IMR-90 (cell line): ENCODE data around the gene ZBTB8A. TPM values are rescaled to one million over a fixed set of nuclear protein-coding genes. Genes with fewer than 3 reads are reported as not detected.

Source experiments
- ATAC-seq: fragments of 200-7000 bp; cut with Tn5 transposase; 2 replicates; pipeline ENCODE4 v1.9.1; 2020; ENCODE audit warnings: low read depth, mild to moderate bottlenecking, moderate library complexity
- BruUV-seq: library from RNA; stranded (reverse); fragments of 400-500 nt; replicated peaks from 2 replicates; lab custom pipeline; 2021; lab: Mats Ljungman, UMichigan
- CTCF ChIA-PET: fragments of 300-600 bp; formaldehyde crosslinking; extraction: SDS; loops from one replicate; lab custom pipeline; 2021; ENCODE audit warnings: antibody characterized with exemption; lab: Yijun Ruan, JAX
- POLR2A ChIA-PET: fragments of 300-600 bp; sonication (Branson Sonifier 250); formaldehyde crosslinking; loops from one replicate; lab custom pipeline; 2022; ENCODE audit warnings: antibody characterized with exemption; ENCODE audit not compliant: unreplicated experiment; lab: Charles Lee
- DNase-seq: peaks from one replicate; pipeline ENCODE4 v3.0.0; 2013
- H2AFZ ChIP-seq: replicated peaks from 2 replicates; pipeline ENCODE3; 2013; ENCODE audit warnings: low read length, mild to moderate bottlenecking; ENCODE audit not compliant: poor library complexity
- H2AK5ac ChIP-seq: 2 replicates; pipeline ENCODE4 v1.6.1; 2013; ENCODE audit warnings: low read depth, low read length, inconsistent platforms
- H2AK9ac ChIP-seq: replicated peaks from 2 replicates; pipeline ENCODE3; 2013; ENCODE audit warnings: mild to moderate bottlenecking, low read depth, low read length, moderate library complexity; ENCODE audit not compliant: poor library complexity
- H2BK120ac ChIP-seq: 2 replicates; pipeline ENCODE4 v1.6.1; 2013; ENCODE audit warnings: low read depth, low read length, inconsistent platforms
- H2BK15ac ChIP-seq: 3 replicates; pipeline ENCODE4 v1.6.1; 2013; ENCODE audit warnings: low read depth, low read length, inconsistent platforms
- H2BK20ac ChIP-seq: 2 replicates; pipeline ENCODE4 v1.6.1; 2013; ENCODE audit warnings: low read depth, mild to moderate bottlenecking, inconsistent platforms, low read length, moderate library complexity
- H2BK5ac ChIP-seq: 2 replicates; pipeline ENCODE4 v1.6.1; 2013; ENCODE audit warnings: mild to moderate bottlenecking, low read depth, low read length, inconsistent platforms; ENCODE audit not compliant: poor library complexity, severe bottlenecking
- H3K14ac ChIP-seq: replicated peaks from 2 replicates; pipeline ENCODE4 v1.6.1; 2013; ENCODE audit warnings: low read depth, low read length, inconsistent platforms
- H3K18ac ChIP-seq: 2 replicates; pipeline ENCODE4 v1.6.1; 2013; ENCODE audit warnings: low read depth, low read length, control low read depth
- H3K23ac ChIP-seq: 2 replicates; pipeline ENCODE4 v1.6.1; 2013; ENCODE audit warnings: low read depth, low read length, inconsistent platforms
- H3K27ac ChIP-seq: 2 replicates; pipeline ENCODE4 v1.5.1; 2013; ENCODE audit warnings: mild to moderate bottlenecking, control low read depth, low read length; ENCODE audit not compliant: insufficient read depth
- H3K27me3 ChIP-seq: 2 replicates; pipeline ENCODE4 v1.6.1; 2013; ENCODE audit warnings: low read length; ENCODE audit not compliant: control insufficient read depth, insufficient read depth
- H3K36me3 ChIP-seq: 2 replicates; pipeline ENCODE4 v1.6.1; 2013; ENCODE audit warnings: low read length, mixed read lengths; ENCODE audit not compliant: control insufficient read depth, insufficient read depth
- H3K4ac ChIP-seq: 2 replicates; pipeline ENCODE4 v1.6.1; 2013; ENCODE audit warnings: low read depth, low read length, inconsistent platforms
- H3K4me1 ChIP-seq: 2 replicates; pipeline ENCODE4 v1.6.1; 2013; ENCODE audit warnings: low read length, mixed read lengths; ENCODE audit not compliant: control insufficient read depth, insufficient read depth
- H3K4me2 ChIP-seq: 2 replicates; pipeline ENCODE4 v1.6.1; 2013; ENCODE audit warnings: low read depth, mild to moderate bottlenecking, control low read depth, low read length, moderate library complexity
- H3K4me3 ChIP-seq: 2 replicates; pipeline ENCODE4 v1.5.1; 2013; ENCODE audit warnings: low read depth, mild to moderate bottlenecking, control low read depth, low read length, moderate library complexity; ENCODE audit not compliant: insufficient read depth
- H3K56ac ChIP-seq: 2 replicates; pipeline ENCODE4 v1.6.1; 2013; ENCODE audit warnings: low read length, inconsistent platforms; ENCODE audit not compliant: insufficient read depth; ENCODE audit errors: extremely low read depth
- H3K79me1 ChIP-seq, 2 experiments: 2 replicates each; pipeline ENCODE4 v1.6.1; 2013; ENCODE audit warnings: low read length in 2 of 2, inconsistent platforms in 1 of 2, low read depth in 1 of 2
- H3K9ac ChIP-seq: 2 replicates; pipeline ENCODE4 v1.6.1; 2013; ENCODE audit warnings: low read depth, low read length, control low read depth
- H3K9me1 ChIP-seq: 2 replicates; pipeline ENCODE4 v1.6.1; 2013; ENCODE audit warnings: low read length, inconsistent platforms; ENCODE audit not compliant: insufficient read depth
- H3K9me3 ChIP-seq: 2 replicates; pipeline ENCODE4 v1.6.1; 2013; ENCODE audit warnings: low read length; ENCODE audit not compliant: control insufficient read depth, insufficient read depth
- H4K20me1 ChIP-seq: 2 replicates; pipeline ENCODE4 v1.6.1; 2013; ENCODE audit warnings: low read length, inconsistent platforms; ENCODE audit not compliant: insufficient read depth
- H4K5ac ChIP-seq: 2 replicates; pipeline ENCODE4 v1.6.1; 2013; ENCODE audit warnings: mild to moderate bottlenecking, low read depth, low read length, control low read depth
- H4K8ac ChIP-seq, 2 experiments: 2 replicates each; pipeline ENCODE4 v1.6.1; 2013; ENCODE audit warnings: low read depth in 2 of 2, low read length in 2 of 2, control low read depth in 1 of 2, inconsistent platforms in 1 of 2
- H4K91ac ChIP-seq: 2 replicates; pipeline ENCODE4 v1.6.1; 2013; ENCODE audit warnings: low read depth, low read length, inconsistent platforms; ENCODE audit not compliant: insufficient read depth
- BHLHE40 ChIP-seq: fragments of 150-350 bp; IDR thresholded peaks from 2 replicates; pipeline ENCODE4 v1.6.1; 2016; ENCODE audit warnings: mild to moderate bottlenecking, low read depth, low read length
- CTCF ChIP-seq: conservative IDR thresholded peaks from 2 replicates; pipeline ENCODE4 v1.5.1; 2012; ENCODE audit warnings: mild to moderate bottlenecking, low read depth, low read length, improper control_type of control experiment
- MAFK ChIP-seq: IDR thresholded peaks from 2 replicates; pipeline ENCODE4 v1.6.1; 2012; ENCODE audit warnings: low read depth, low read length, improper control_type of control experiment
- WGBS, 2 experiments: methylation state at CpG; one replicate each; pipeline versions ENCODE4 v1.1.5 to v1.1.7; 2013; ENCODE audit warnings: missing lambda C conversion rate in 2 of 2; ENCODE audit not compliant: insufficient read length in 1 of 2; ENCODE audit errors: extremely low coverage in 2 of 2; 5-methylcytosine and 5-hydroxymethylcytosine counted together
- dilution Hi-C: fragments of 300-500 bp; cut with HindIII; formaldehyde crosslinking; loops from one replicate; pipeline ENCODE4 v1.14.3; 2018; ENCODE audit warnings: low sequenced_read_pairs; ENCODE audit not compliant: unreplicated experiment
- in situ Hi-C: fragments of 300-500 bp; cut with MboI; formaldehyde crosslinking; loops from 3 replicates; pipeline ENCODE4 v1.14.3; 2019; ENCODE audit warnings: low sequenced_read_pairs, inconsistent platforms, mixed read lengths
- intact Hi-C: fragments of 100-400 bp; cut with micrococcal nuclease; formaldehyde crosslinking; loops from 2 replicates; pipeline ENCODE4 v1.10.0; 2022
- polyA plus RNA-seq, 3 experiments: library from polyadenylated mRNA; depleted of rRNA; stranded (reverse); fragments of >200 nt; gene quantifications; 2 replicates each; pipeline ENCODE4 v1.2.3, GENCODE V29; 2012; ENCODE audit warnings: low replicate concordance in 1 of 3
- total RNA-seq: library from RNA; depleted of rRNA; stranded (reverse); fragments of >200 nt; gene quantifications from 2 replicates; pipeline ENCODE4 v1.2.3, GENCODE V29; 2012

Gene ZBTB8A
- total and polyA plus RNA-seq, 2 of the 4 experiments (the other 2 are of a cell fraction), result 2.1 to 6.1 TPM

GRCh38 chr1:32622205-32622604 lies 83.0 kb downstream of the ZBTB8A start:
- no peak overlapping the region for H3K27ac ChIP-seq
- no peaks in the 10 kb centered on the region for H3K27me3 ChIP-seq
- peaks cover 5% of the 10 kb centered on the region for H3K36me3 ChIP-seq
- H3K4me1 ChIP-seq, result no peaks in the 10 kb centered on the region
- H2BK5ac ChIP-seq, result no peak overlapping the region
- no peak overlapping the region for H3K14ac ChIP-seq
- no peak overlapping the region for H3K9ac ChIP-seq
- intact Hi-C loops (loop anchor here (5.0 kb wide), 1 partner anchor 175 kb away; no protein-coding TSS in a partner anchor), in situ Hi-C loops (no loop called here), dilution Hi-C loops (no loop called here)
- no peak overlapping the region for H2AK5ac ChIP-seq
- H4K5ac ChIP-seq, result no peak overlapping the region
- no peak for ATAC-seq
- no peak overlapping the region for H2AFZ ChIP-seq
- no peak overlapping the region for H2AK9ac ChIP-seq
- H2BK120ac ChIP-seq, result no peak overlapping the region
- no peak overlapping the region for H4K91ac ChIP-seq
- H3K79me1 ChIP-seq, result no peaks in the 10 kb centered on the region; a peak in 1 of 4 replicates
- no peaks in the 10 kb centered on the region for H3K9me3 ChIP-seq
- ChIA-PET POLR2A (no interaction called here), CTCF (interaction anchor here (0.5 kb wide), 1 partner anchor 102 kb away, joined by 4 read pairs; no protein-coding TSS in a partner anchor)
- H3K4me2 ChIP-seq, result no peak overlapping the region
- no peak overlapping the region for H4K8ac ChIP-seq
- no peak overlapping the region for H3K4ac ChIP-seq
- BruUV-seq, result no TSS peak
- WGBS, 2 experiments, result no CpG with 5 or more reads among the region's 2 CpGs
- H2BK15ac ChIP-seq, result no peak overlapping the region
- H3K18ac ChIP-seq, result no peak overlapping the region
- no peak for DNase-seq
- H3K4me3 ChIP-seq, result no peak overlapping the region
- no peak for TF ChIP-seq MAFK
- TF ChIP-seq BHLHE40, result no peak
- no peak for TF ChIP-seq CTCF
- no peak overlapping the region for H3K56ac ChIP-seq
- H3K23ac ChIP-seq, result no peak overlapping the region
- no peaks in the 10 kb centered on the region; the same call in 1 of the 2 replicates for H4K20me1 ChIP-seq
- H3K9me1 ChIP-seq, result 0 out of 2 replicates have a peak, but pooled peaks cover 2% of the 10 kb centered on the region
- no peak overlapping the region for H2BK20ac ChIP-seq
